Pancreas (tissue), 10 donors: ENCODE data around the gene VWA5B1. TPM values are rescaled to one million over a fixed set of nuclear protein-coding genes. Genes with fewer than 3 reads are reported as not detected.
"Not testable (repeated sequence)": the region's sequence is repeated elsewhere in the genome, so short reads cannot be mapped to it uniquely, and the experiment has no call there.

ENCODE experiments used
- ATAC-seq, 4 donors: fragments of 200-7000 bp; cut with Tn5 transposase; one replicate each; pipeline versions ENCODE4 v1.8.0 to v1.9.1; 2020; ENCODE audit warnings: mild to moderate bottlenecking in 4 of 4, moderate library complexity in 4 of 4
- DNase-seq, 6 donors: peaks; one replicate each; pipeline ENCODE4 v3.0.0-alpha.2; 2020
- FAIRE-seq: peaks from 2 replicates; lab custom pipeline; 2012; peaks lifted over from hg19 to GRCh38; lab: Jason Lieb, UNC
- H3K27ac ChIP-seq, 4 donors: fragments of 200-600 bp; sonication (generic); 1 replicate in 3 of 4; 2 replicates in 1 of 4; pipeline versions ENCODE4 v1.5.0 to v1.8.0; 2020
- H3K27me3 ChIP-seq, 4 donors: fragments of 200-600 bp; one replicate each; pipeline ENCODE4 v1.8.0; 2021
- H3K36me3 ChIP-seq, 3 donors: fragments of 200-600 bp; sonication (generic) in 1 of 3; one replicate each; pipeline versions ENCODE4 v1.5.0 to v1.8.0; 2020 to 2021
- H3K4me1 ChIP-seq, 3 donors: fragments of 200-600 bp; one replicate each; pipeline ENCODE4 v1.8.0; 2021
- H3K4me3 ChIP-seq, 4 donors: fragments of 200-600 bp; sonication (generic) in 2 of 4; one replicate each; pipeline versions ENCODE4 v1.5.0 to v1.8.0; 2020 to 2021
- H3K9me3 ChIP-seq, 4 donors: fragments of 200-600 bp; one replicate each; pipeline ENCODE4 v1.8.0; 2021
- CTCF ChIP-seq, 4 donors: fragments of 200-600 bp; sonication (generic) in 3 of 4; IDR thresholded peaks; one replicate each; pipeline versions ENCODE4 v1.5.0 to v1.8.0; 2021; ENCODE audit warnings: antibody characterized with exemption in 4 of 4
- whole genome bisulfite sequencing, 2 donors: extraction: QIAGEN DNeasy Blood & Tissue Kit; methylation state at CpG; one replicate each; pipeline ENCODE4 v1.1.7; 2013; 5-methylcytosine and 5-hydroxymethylcytosine counted together
- intact Hi-C, 3 donors: fragments of 100-400 bp; cut with DNase I; formaldehyde crosslinking; loops; one replicate each; pipeline versions ENCODE4 v1.11.1 to v1.14.2; 2022
- polyA plus RNA-seq, 2 donors: library from polyadenylated mRNA; stranded (reverse); fragments of 200-250 nt; gene quantifications; one replicate each; pipeline ENCODE4 v1.2.3, GENCODE V29; 2013
- total RNA-seq, 6 donors: library from RNA; stranded (reverse); fragmentation: NEBNext Ultra II Directional in 4 of 6; extraction: Animal tissue kit (Norgen Biotek cat#: 25700) in 4 of 6; gene quantifications; one replicate each; pipeline versions ENCODE4 v1.2.1 to v1.2.4, GENCODE V29; 2021 to 2023
- donor health status: healthy with polysubstance abuse.
- donor health status: DM: no; HTN: no; CAD: no; lungs with moderate emphysema.
- donor health status: DM: no; HTN: no; CAD: no.
- donor health status: control.
- donor health status: control.
- donor health status: Bipolar disorder and iron deficiency.
- donor health status: DM: yes; HTN: yes; CAD: no.
- donor health status: DM: no; HTN: no; CAD: no.
- donor health status: DM: no; HTN: no; CAD: no.
- donor health status: DM: yes; HTN: yes; CAD: no.

The VWA5B1 gene
- total and polyA plus RNA-seq, 8 donors: 0.16 to 0.70 (median 0.29) TPM; not detected in 1

GRCh38 chr1:20284046-20284445, 6.6 kb upstream of the VWA5B1 start:
- ATAC-seq: no peak
- no peak overlapping the region for H3K4me3 ChIP-seq

GRCh38 chr1:20284625-20285024, 6.0 kb upstream of the VWA5B1 start:
- Histone ChIP-seq H3K27me3 (no peaks in the 10 kb centered on the region), H3K36me3 (no peaks in the 10 kb centered on the region), H3K4me3 (no peak overlapping the region), H3K4me1 (no peaks in the 10 kb centered on the region), H3K27ac (no peak overlapping the region), H3K9me3 (no peaks in the 10 kb centered on the region)
- no peak for DNase-seq
- FAIRE-seq: no peak
- intact Hi-C loops: no loop called here
- WGBS, 2 donors: 69 to 78% methylated on average over 3 of the region's 3 CpGs
- no peak for ATAC-seq
- TF ChIP-seq CTCF (IDR thresholded peaks at IDR 0.05): no peak

More at GRCh38 chr1:20284046-20284445, 6.6 kb upstream of the VWA5B1 start:
- no peak for FAIRE-seq
- Histone ChIP-seq H3K27ac (no peak overlapping the region), H3K4me1 (no peaks in the 10 kb centered on the region), H3K27me3 (no peaks in the 10 kb centered on the region), H3K36me3 (no peaks in the 10 kb centered on the region), H3K9me3 (no peaks in the 10 kb centered on the region)
- intact Hi-C loops: no loop called here
- TF ChIP-seq CTCF (IDR thresholded peaks at IDR 0.05): no peak
- 44 to 50% methylated on average over 2 of the region's 2 CpGs for WGBS, 2 donors
- no peak for DNase-seq

GRCh38 chr1:20285510-20285909, 5.2 kb upstream of the VWA5B1 start:
- no peak for ATAC-seq

GRCh38 chr1:20287696-20288095, 3.0 kb upstream of the VWA5B1 start:
- H3K4me3 ChIP-seq, H3K27ac ChIP-seq, H3K27me3 ChIP-seq, intact Hi-C loops, H3K9me3 ChIP-seq, ATAC-seq, H3K4me1 ChIP-seq, FAIRE-seq, H3K36me3 ChIP-seq, DNase-seq: not testable (repeated sequence)
- WGBS, 2 donors: 78 to 81% methylated on average over 3 of the region's 3 CpGs

More at GRCh38 chr1:20285510-20285909, 5.2 kb upstream of the VWA5B1 start:
- Histone ChIP-seq H3K4me3 (no peak overlapping the region), H3K4me1 (no peaks in the 10 kb centered on the region), H3K36me3 (no peaks in the 10 kb centered on the region), H3K27me3 (no peaks in the 10 kb centered on the region), H3K9me3 (no peaks in the 10 kb centered on the region), H3K27ac (no peak overlapping the region)
- 40 to 80% methylated on average over 3 of the region's 3 CpGs for WGBS, 2 donors
- no peak for DNase-seq
- intact Hi-C loops: no loop called here
- TF ChIP-seq CTCF (IDR thresholded peaks at IDR 0.05): no peak
- FAIRE-seq: no peak

- Histone ChIP-seq H3K36me3 (no peaks in the 10 kb centered on the region), H3K4me3 (no peak overlapping the region), H3K4me1 (no peaks in the 10 kb centered on the region), H3K27ac (no peak overlapping the region), H3K9me3 (no peaks in the 10 kb centered on the region), H3K27me3 (no peaks in the 10 kb centered on the region)
- ATAC-seq (no peak), DNase-seq (no peak), FAIRE-seq (no peak)
- WGBS, 2 donors: 10 to 14% methylated on average over 20 of the region's 20 CpGs
- intact Hi-C loops: no loop called here
- no peak for TF ChIP-seq CTCF (IDR thresholded peaks at IDR 0.05)
Measured at GRCh38 chr1:20291645-20292084, 990 bp downstream of the VWA5B1 start.
